Right lobe of liver (tissue), 6 donors: ENCODE measurements around the gene BCO2. TPM values are rescaled to one million over a fixed set of nuclear protein-coding genes. Genes with fewer than 3 reads are reported as not detected.

Experiments
- ATAC-seq, 4 donors: fragments of 200-7000 bp; cut with Tn5 transposase; one replicate each; pipeline ENCODE4 v1.9.1; 2020; ENCODE audit warnings: mild to moderate bottlenecking in 4 of 4, moderate library complexity in 4 of 4
- DNase-seq, 3 donors: peaks; one replicate each; pipeline ENCODE4 v3.0.0-alpha.2; 2020
- H3K27ac ChIP-seq, 3 donors: fragments of 200-600 bp; one replicate each; pipeline ENCODE4 v1.8.0; 2022
- H3K27me3 ChIP-seq, 2 donors: fragments of 200-600 bp; one replicate each; pipeline ENCODE4 v1.8.0; 2022
- H3K36me3 ChIP-seq, 4 donors: fragments of 200-600 bp; sonication (generic) in 1 of 4; one replicate each; pipeline versions ENCODE4 v1.5.1 to v1.8.0; 2017 to 2022; ENCODE audit warnings: control low read depth in 1 of 4
- H3K4me1 ChIP-seq, 4 donors: fragments of 200-600 bp; sonication (generic) in 1 of 4; one replicate each; pipeline versions ENCODE4 v1.5.1 to v1.8.0; 2017 to 2022; ENCODE audit warnings: control low read depth in 1 of 4
- H3K4me3 ChIP-seq, 3 donors: fragments of 200-600 bp; one replicate each; pipeline ENCODE4 v1.8.0; 2022
- H3K9me3 ChIP-seq, 4 donors: fragments of 200-600 bp; sonication (generic) in 1 of 4; one replicate each; pipeline versions ENCODE4 v1.5.1 to v1.8.0; 2017 to 2022; ENCODE audit warnings: control low read depth in 1 of 4
- POLR2A ChIP-seq: fragments of 450-650 bp; IDR thresholded peaks from one replicate; pipeline ENCODE4 v1.6.1; 2017; ENCODE audit warnings: antibody characterized with exemption, mild to moderate bottlenecking
- WGBS: methylation state at CpG from one replicate; pipeline ENCODE4 v1.1.6; 2018; ENCODE audit warnings: low coverage, low lambda C conversion rate; ENCODE audit not compliant: insufficient coverage; ENCODE audit errors: missing lambda C conversion rate; 5-methylcytosine and 5-hydroxymethylcytosine counted together
- intact Hi-C, 2 donors: fragments of 100-400 bp; cut with DNase I; formaldehyde crosslinking; loops; one replicate each; pipeline versions ENCODE4 v1.11.2 to v1.14.1; 2022
- total RNA-seq, 6 experiments: library from RNA; depleted of rRNA in 2 of 6; stranded (reverse); fragments of >200 nt in 2 of 6; fragmentation: NEBNext Ultra II Directional in 3 of 6; extraction: Animal tissue kit (Norgen Biotek cat#: 25700) in 3 of 6; gene quantifications; one replicate each; pipeline versions ENCODE4 v1.1.0 to v1.2.4, GENCODE V29; 2016 to 2023
- TF ChIP-seq, protein P1 (sequence below), 4 donors: fragments of 200-600 bp in 3 of 4; fragments of 450-650 bp in 1 of 4; IDR thresholded peaks; one replicate each; pipeline versions ENCODE4 v1.5.1 to v1.8.0; 2016 to 2022; ENCODE audit warnings: antibody characterized with exemption in 4 of 4, mild to moderate bottlenecking in 2 of 4
- donor health status: DM: no; HTN: yes; CAD: no.
- donor health status: DM: no; HTN: no; CAD: no.
- donor health status: DM: no; HTN: no; CAD: no.
- donor health status: DM: no; HTN: yes; CAD: no.
- donor health status: DM: no; HTN: yes; CAD: no.

BCO2 gene
- total RNA-seq, 6 experiments from 2014 or later, result 33.3 to 118 (median 75.5) TPM

DNA sequence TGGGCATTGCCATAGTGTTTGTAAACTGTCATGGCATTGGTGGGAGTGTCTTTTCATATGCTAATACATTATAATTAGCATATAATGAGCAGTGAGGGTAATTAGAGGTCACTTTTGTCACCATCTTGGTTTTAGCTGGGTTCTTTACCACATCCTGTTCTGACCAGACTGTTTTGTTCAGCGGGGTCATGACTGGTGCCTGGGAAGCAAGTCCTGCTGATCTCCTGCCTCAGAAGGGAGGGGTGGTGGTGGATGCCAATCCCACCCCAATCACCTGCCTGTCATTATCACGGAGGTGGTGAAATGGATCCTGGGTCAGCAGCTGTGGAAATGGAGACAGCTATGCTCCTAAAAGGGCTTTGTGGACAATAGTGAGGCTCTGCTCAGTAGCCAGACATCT is 42.6 kb upstream of the BCO2 start:
- intact Hi-C loops, result no loop called here
- H3K9me3 ChIP-seq, result no peaks in the 10 kb centered on the region
- H3K4me3 ChIP-seq, result no peak overlapping the region
- ATAC-seq (no peak), DNase-seq (no peak)
- H3K27me3 ChIP-seq, result no peaks in the 10 kb centered on the region
- no peak for TF ChIP-seq POLR2A
- TF ChIP-seq, protein P1, sequence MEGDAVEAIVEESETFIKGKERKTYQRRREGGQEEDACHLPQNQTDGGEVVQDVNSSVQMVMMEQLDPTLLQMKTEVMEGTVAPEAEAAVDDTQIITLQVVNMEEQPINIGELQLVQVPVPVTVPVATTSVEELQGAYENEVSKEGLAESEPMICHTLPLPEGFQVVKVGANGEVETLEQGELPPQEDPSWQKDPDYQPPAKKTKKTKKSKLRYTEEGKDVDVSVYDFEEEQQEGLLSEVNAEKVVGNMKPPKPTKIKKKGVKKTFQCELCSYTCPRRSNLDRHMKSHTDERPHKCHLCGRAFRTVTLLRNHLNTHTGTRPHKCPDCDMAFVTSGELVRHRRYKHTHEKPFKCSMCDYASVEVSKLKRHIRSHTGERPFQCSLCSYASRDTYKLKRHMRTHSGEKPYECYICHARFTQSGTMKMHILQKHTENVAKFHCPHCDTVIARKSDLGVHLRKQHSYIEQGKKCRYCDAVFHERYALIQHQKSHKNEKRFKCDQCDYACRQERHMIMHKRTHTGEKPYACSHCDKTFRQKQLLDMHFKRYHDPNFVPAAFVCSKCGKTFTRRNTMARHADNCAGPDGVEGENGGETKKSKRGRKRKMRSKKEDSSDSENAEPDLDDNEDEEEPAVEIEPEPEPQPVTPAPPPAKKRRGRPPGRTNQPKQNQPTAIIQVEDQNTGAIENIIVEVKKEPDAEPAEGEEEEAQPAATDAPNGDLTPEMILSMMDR (IDR thresholded peaks at IDR 0.05), result no peak
- H3K27ac ChIP-seq, result no peak overlapping the region
- 62% methylated on average over 2 of the region's 2 CpGs for WGBS
- H3K36me3 ChIP-seq, result no peaks in the 10 kb centered on the region
- H3K4me1 ChIP-seq, result peaks cover 0 to 6% (median 0%) of the 10 kb centered on the region in 4 donors

DNA sequence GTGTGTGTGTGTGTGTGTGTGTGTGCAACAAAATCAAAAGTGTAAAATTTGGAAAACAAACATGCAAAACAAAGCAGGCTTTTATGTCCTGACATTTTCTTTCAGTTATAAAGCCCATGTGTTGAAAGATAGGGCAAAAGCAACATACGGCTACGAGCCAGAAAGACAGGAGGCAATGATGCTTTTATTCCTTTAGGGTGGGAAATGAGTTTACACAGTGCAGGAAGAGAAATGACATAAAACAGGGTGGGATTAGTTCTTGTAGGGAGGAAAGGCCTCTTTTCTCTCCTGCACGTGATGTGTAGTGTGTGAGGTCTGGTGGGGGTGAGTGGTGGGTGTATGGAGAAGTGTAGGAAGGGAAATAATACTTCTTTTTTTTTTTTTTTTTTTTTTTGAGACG is 40.8 kb upstream of the BCO2 start:
- Histone ChIP-seq H3K36me3 (no peaks in the 10 kb centered on the region), H3K27me3 (no peaks in the 10 kb centered on the region), H3K4me1 (no peaks in the 10 kb centered on the region), H3K4me3 (no peak overlapping the region), H3K9me3 (no peaks in the 10 kb centered on the region), H3K27ac (no peak overlapping the region)
- DNase-seq (no peak), ATAC-seq (no peak)
- no peak for TF ChIP-seq POLR2A
- TF ChIP-seq, protein P1 (IDR thresholded peaks at IDR 0.05), result no peak
- intact Hi-C loops, result no loop called here
- WGBS, result 81% methylated on average over 3 of the region's 4 CpGs

DNA sequence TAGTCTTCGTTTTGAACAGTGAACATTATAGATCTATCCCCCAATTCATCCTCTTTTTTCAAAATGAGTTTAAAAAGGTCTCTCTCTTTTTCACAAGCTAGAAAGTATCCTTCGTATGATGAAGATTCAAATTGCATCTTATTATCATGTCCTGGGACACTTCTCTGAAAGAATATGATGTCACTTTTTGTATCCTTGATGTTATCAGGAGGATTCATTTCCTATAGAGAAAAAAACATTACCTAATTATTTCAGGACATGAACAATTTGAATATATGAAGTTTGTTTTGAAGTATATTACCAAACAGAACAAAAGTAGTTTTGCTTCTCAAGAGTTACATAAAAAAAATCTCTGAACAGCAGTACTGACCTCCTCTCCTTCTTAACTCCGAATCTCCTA is 31.7 kb upstream of the BCO2 start:
- ATAC-seq (no peak), DNase-seq (no peak)
- 87% methylated on average over 3 of the region's 3 CpGs for WGBS
- TF ChIP-seq, protein P1 (IDR thresholded peaks at IDR 0.05), result no peak
- no peak for TF ChIP-seq POLR2A
- Histone ChIP-seq H3K27ac (no peak overlapping the region), H3K27me3 (no peaks in the 10 kb centered on the region), H3K9me3 (no peaks in the 10 kb centered on the region), H3K4me1 (no peaks in the 10 kb centered on the region), H3K4me3 (no peak overlapping the region), H3K36me3 (no peaks in the 10 kb centered on the region)
- intact Hi-C loops, result no loop called here

DNA sequence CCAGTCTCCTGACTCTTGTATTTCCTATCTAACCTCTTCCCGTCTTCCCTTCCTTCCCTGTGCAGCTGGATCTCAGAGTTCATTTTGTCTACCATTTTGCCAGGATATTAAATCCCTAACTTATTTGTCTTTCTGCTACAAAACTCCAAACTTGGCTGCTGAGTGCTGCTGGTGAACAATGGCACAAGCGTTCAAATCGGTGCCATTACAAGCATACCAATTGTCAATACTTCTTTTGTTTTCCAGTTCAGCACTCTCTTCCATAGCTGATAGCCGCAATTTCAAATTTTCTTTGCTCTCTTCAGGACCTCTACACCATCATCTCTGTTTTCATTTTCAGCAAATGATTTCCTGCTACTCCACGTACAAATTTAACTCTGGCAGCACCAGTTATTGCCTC is 24.8 kb upstream of the BCO2 start:
- no peaks in the 10 kb centered on the region for H3K27me3 ChIP-seq
- no peaks in the 10 kb centered on the region for H3K4me1 ChIP-seq
- WGBS, result 81% methylated on average over 4 of the region's 5 CpGs
- intact Hi-C loops, result no loop called here
- DNase-seq (no peak), ATAC-seq (no peak)
- H3K4me3 ChIP-seq, result no peak overlapping the region
- no peak overlapping the region for H3K27ac ChIP-seq
- no peak for TF ChIP-seq POLR2A
- TF ChIP-seq, protein P1 (IDR thresholded peaks at IDR 0.05), result no peak
- no peaks in the 10 kb centered on the region for H3K9me3 ChIP-seq
- H3K36me3 ChIP-seq, result no peaks in the 10 kb centered on the region
